HepG2 (cell line): Measurements from ENCODE around the gene SUPV3L1. TPM values are rescaled to one million over a fixed set of nuclear protein-coding genes. Genes with fewer than 3 reads are reported as not detected.

Experiments used
- CREB1 ChIP-seq, 2 experiments: fragments of 450-650 bp in 1 of 2; IDR thresholded peaks; 2 replicates each; pipeline ENCODE4 v1.6.1; 2016 to 2017; ENCODE audit warnings: control low read depth in 1 of 2, mild to moderate bottlenecking in 1 of 2, missing compliant biosample characterization in 1 of 2, missing genetic modification characterization in 1 of 2
- HES4 ChIP-seq: sonication (generic); formaldehyde crosslinking; IDR thresholded peaks from 2 replicates; pipeline ENCODE4 v1.9.0; 2021; ENCODE audit warnings: mild to moderate bottlenecking, missing genetic modification reagents, borderline replicate concordance
- JUND ChIP-seq: sonication (generic); formaldehyde crosslinking; IDR thresholded peaks from 2 replicates; pipeline ENCODE4 v1.8.0; 2022; ENCODE audit warnings: mild to moderate bottlenecking, missing genetic modification reagents
- KLF15 ChIP-seq: sonication (generic); formaldehyde crosslinking; IDR thresholded peaks from 2 replicates; pipeline ENCODE4 v1.8.1; 2023; ENCODE audit warnings: borderline replicate concordance, mild to moderate bottlenecking, inconsistent platforms, missing genetic modification reagents, mixed read lengths
- NFYB ChIP-seq: sonication (generic); formaldehyde crosslinking; IDR thresholded peaks from 2 replicates; pipeline ENCODE4 v1.4.0; 2020; ENCODE audit warnings: missing genetic modification reagents
- U2AF1 ChIP-seq: fragments of 200-400 bp; formaldehyde crosslinking; optimal IDR thresholded peaks from 2 replicates; pipeline ENCODE3; 2017; ENCODE audit warnings: mild to moderate bottlenecking, low read depth, low read length
- ZNF552 ChIP-seq: sonication (generic); formaldehyde crosslinking; IDR thresholded peaks from 2 replicates; pipeline ENCODE4 v1.9.0; 2022; ENCODE audit warnings: missing genetic modification reagents, mild to moderate bottlenecking, borderline replicate concordance
- polyA plus RNA-seq, 8 experiments: library from polyadenylated mRNA; depleted of rRNA in 3 of 8; stranded (reverse) in 7 of 8; unstranded in 1 of 8; fragments of >200 nt; fragmentation: Illumina TruSeq in 4 of 8; extraction: Trizol in 4 of 8; gene quantifications; 2 replicates each; pipeline versions ENCODE4 v1.2.1 to v1.2.3, GENCODE V29; 2011 to 2016; ENCODE audit warnings: low read depth in 4 of 8, missing spikeins in 1 of 8, mixed read lengths in 1 of 8; ENCODE audit not compliant: insufficient read depth in 1 of 8
- total RNA-seq, 5 experiments: library from RNA; depleted of rRNA; stranded (reverse); fragments of >200 nt; fragmentation: Illumina TruSeq; extraction: Trizol; gene quantifications; 2 replicates each; pipeline ENCODE4 v1.2.3, GENCODE V29; 2016; ENCODE audit warnings: low read depth in 1 of 5
- TF ChIP-seq, protein P1 (sequence below): sonication (generic); formaldehyde crosslinking; IDR thresholded peaks from 2 replicates; pipeline ENCODE4 v1.9.0; 2021; ENCODE audit warnings: mild to moderate bottlenecking, missing genetic modification reagents
- TF ChIP-seq, protein P2 (sequence below): sonication (generic); formaldehyde crosslinking; IDR thresholded peaks from 2 replicates; pipeline ENCODE4 v1.5.0; 2020; ENCODE audit warnings: mild to moderate bottlenecking, missing genetic modification reagents
- TF ChIP-seq, protein P3 (sequence below): sonication (generic); formaldehyde crosslinking; IDR thresholded peaks from 2 replicates; pipeline ENCODE4 v1.4.0; 2020; ENCODE audit warnings: missing genetic modification reagents

Gene SUPV3L1
- total and polyA plus RNA-seq, 2 of the 13 experiments (the other 11 are each of a cell fraction or from before 2014, with no cell fraction given): 28.8 to 45.7 TPM

DNA sequence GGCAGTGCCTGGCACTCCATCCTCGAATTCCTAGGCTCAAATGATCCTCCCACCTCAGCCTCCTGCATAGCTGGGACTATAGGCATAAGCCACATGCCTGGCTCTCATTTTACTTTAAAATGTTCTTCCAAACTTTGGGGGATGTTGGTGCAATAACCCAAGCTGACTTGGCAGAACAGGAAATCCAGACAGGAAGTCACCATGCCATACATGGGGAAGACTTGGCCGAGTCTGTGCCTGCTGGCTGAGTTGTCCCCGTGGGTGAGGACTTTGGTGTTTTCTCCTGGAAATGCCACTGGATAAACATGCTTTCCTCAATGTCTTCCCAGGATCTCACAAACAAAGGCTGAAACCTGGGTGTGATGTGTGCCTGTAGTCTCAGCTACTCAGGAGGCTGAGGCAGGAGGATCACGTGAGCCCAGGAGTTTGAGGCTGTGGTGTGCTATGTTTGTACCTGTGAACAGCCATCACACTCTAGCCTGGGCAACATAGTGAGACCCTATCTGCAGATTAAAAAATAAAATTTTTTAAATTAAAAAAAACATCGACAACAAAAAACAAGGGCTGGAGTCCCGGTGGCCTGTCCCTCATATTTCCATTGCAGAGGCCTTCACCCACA, 59.9 kb downstream of the SUPV3L1 start (continued):
- TF ChIP-seq, protein P1, sequence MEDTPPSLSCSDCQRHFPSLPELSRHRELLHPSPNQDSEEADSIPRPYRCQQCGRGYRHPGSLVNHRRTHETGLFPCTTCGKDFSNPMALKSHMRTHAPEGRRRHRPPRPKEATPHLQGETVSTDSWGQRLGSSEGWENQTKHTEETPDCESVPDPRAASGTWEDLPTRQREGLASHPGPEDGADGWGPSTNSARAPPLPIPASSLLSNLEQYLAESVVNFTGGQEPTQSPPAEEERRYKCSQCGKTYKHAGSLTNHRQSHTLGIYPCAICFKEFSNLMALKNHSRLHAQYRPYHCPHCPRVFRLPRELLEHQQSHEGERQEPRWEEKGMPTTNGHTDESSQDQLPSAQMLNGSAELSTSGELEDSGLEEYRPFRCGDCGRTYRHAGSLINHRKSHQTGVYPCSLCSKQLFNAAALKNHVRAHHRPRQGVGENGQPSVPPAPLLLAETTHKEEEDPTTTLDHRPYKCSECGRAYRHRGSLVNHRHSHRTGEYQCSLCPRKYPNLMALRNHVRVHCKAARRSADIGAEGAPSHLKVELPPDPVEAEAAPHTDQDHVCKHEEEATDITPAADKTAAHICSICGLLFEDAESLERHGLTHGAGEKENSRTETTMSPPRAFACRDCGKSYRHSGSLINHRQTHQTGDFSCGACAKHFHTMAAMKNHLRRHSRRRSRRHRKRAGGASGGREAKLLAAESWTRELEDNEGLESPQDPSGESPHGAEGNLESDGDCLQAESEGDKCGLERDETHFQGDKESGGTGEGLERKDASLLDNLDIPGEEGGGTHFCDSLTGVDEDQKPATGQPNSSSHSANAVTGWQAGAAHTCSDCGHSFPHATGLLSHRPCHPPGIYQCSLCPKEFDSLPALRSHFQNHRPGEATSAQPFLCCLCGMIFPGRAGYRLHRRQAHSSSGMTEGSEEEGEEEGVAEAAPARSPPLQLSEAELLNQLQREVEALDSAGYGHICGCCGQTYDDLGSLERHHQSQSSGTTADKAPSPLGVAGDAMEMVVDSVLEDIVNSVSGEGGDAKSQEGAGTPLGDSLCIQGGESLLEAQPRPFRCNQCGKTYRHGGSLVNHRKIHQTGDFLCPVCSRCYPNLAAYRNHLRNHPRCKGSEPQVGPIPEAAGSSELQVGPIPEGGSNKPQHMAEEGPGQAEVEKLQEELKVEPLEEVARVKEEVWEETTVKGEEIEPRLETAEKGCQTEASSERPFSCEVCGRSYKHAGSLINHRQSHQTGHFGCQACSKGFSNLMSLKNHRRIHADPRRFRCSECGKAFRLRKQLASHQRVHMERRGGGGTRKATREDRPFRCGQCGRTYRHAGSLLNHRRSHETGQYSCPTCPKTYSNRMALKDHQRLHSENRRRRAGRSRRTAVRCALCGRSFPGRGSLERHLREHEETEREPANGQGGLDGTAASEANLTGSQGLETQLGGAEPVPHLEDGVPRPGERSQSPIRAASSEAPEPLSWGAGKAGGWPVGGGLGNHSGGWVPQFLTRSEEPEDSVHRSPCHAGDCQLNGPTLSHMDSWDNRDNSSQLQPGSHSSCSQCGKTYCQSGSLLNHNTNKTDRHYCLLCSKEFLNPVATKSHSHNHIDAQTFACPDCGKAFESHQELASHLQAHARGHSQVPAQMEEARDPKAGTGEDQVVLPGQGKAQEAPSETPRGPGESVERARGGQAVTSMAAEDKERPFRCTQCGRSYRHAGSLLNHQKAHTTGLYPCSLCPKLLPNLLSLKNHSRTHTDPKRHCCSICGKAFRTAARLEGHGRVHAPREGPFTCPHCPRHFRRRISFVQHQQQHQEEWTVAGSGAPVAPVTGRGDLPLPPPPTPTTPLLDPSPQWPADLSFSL: no peak
- TF ChIP-seq, protein P2, sequence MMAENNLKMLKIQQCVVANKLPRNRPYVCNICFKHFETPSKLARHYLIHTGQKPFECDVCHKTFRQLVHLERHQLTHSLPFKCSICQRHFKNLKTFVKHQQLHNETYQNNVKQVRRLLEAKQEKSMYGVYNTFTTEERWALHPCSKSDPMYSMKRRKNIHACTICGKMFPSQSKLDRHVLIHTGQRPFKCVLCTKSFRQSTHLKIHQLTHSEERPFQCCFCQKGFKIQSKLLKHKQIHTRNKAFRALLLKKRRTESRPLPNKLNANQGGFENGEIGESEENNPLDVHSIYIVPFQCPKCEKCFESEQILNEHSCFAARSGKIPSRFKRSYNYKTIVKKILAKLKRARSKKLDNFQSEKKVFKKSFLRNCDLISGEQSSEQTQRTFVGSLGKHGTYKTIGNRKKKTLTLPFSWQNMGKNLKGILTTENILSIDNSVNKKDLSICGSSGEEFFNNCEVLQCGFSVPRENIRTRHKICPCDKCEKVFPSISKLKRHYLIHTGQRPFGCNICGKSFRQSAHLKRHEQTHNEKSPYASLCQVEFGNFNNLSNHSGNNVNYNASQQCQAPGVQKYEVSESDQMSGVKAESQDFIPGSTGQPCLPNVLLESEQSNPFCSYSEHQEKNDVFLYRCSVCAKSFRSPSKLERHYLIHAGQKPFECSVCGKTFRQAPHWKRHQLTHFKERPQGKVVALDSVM (CRISPR knock-in tag): no peak
- TF ChIP-seq CREB1 (IDR thresholded peaks at IDR 0.05) (no peak), CREB1 (CRISPR knock-in tag; IDR thresholded peaks at IDR 0.05) (no peak), NFYB (CRISPR knock-in tag) (no peak), HES4 (CRISPR knock-in tag) (no peak), JUND (no peak), ZNF552 (no peak), KLF15 (no peak), U2AF1 (no peak)
- TF ChIP-seq, protein P3, sequence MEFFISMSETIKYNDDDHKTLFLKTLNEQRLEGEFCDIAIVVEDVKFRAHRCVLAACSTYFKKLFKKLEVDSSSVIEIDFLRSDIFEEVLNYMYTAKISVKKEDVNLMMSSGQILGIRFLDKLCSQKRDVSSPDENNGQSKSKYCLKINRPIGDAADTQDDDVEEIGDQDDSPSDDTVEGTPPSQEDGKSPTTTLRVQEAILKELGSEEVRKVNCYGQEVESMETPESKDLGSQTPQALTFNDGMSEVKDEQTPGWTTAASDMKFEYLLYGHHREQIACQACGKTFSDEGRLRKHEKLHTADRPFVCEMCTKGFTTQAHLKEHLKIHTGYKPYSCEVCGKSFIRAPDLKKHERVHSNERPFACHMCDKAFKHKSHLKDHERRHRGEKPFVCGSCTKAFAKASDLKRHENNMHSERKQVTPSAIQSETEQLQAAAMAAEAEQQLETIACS (CRISPR knock-in tag): no peak
